AG09319 (cell line): ENCODE results near the gene PDXDC1.
"Not testable (repeated sequence)": the region's sequence is repeated elsewhere in the genome, so short reads cannot be mapped to it uniquely, and the experiment has no call there.

Experiments used
- DNase-seq: peaks from one replicate; pipeline ENCODE4 v3.0.0-alpha.2; 2010; ENCODE audit warnings: low read depth; ENCODE audit errors: extremely low read depth
- TF ChIP-seq, protein P1 (sequence below): IDR thresholded peaks from 2 replicates; pipeline ENCODE4 v1.5.1; 2011; ENCODE audit warnings: low read depth, mild to moderate bottlenecking, inconsistent platforms, low read length, moderate library complexity

PDXDC1 gene

DNA sequence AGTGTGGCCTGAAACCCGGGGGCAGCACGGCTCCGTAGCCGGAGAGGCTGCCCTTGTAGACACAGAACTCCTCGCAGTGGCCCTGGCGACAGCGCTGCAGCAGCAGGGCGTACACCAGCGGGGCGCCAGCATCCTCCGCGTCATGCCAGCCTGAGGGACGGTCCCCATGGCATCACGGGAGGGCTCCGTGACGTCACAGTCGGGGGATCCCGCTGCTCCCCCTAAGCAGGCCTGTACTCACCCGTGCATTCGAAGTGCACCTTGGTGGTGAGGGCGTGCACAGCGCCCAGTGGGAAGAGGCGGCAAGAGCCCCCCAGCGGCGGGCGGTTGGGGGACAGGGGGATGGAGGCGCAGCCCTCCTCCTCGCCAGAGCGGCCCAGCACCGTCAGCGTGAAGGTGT is 158.7 kb downstream of the PDXDC1 start:
- DNase-seq, result not testable (repeated sequence)

DNA sequence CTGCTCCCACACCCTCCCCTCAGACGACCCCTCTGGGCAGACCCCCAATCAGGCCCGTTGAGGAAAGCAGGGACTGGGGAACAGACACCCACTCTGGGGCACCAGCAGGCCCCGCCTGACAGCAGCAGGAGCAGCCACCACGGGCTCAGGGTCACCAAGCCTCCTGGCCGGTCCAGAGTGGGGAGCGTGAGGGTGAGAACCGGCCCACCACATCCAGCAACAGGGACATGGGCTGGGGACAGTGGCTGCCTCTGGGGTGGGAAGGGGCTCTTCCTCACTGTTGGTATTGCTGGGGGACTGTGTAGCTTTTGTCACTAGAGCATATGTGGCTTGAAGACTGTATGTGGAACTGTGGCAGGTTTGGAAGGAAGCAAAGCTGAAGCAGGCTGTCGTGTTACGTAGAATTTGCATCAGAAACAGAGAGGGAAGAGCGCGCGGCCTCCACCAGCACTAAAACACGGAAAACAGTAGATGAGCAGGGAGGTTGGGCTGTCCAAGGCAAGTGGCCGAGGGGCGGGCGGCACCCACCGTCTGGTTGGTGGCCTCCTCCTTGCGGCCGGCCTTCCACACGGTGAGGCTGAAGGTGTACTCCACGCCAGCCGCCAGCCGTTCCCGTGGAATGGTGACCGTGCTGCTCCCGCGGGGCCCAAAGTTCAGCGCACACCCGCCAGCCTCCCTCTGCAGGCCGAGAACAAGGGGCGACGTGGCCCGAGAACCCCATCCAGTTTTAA is 160.1 kb downstream of the PDXDC1 start:
- DNase-seq, result not testable (repeated sequence)

- not testable (repeated sequence) for DNase-seq
These were observed 160.9 kb downstream of the PDXDC1 start for GRCh38 chr16:15135483-15136360.

DNA sequence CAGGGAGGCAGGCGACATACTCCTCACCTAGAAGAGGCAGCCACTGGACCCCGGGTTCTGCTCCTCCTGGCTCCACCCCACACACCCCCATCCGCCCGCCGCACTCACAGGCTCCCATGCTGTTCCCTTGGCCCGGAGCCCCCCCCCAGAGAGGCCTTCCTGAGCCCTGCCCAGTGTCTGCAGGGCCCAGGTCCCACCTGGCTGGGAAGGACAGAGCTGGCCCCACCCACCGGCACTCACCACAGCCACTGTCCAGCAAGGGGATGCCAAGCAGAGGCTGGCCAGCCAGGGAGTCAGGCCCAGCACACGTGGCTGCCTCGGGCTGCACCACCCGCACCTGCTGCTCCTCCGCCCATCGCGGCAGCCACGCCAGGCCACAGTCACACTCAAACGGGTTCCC is 162.7 kb downstream of the PDXDC1 start:
- DNase-seq, result not testable (repeated sequence)

- not testable (repeated sequence) for DNase-seq
These were observed 165.9 kb downstream of the PDXDC1 start for GRCh38 chr16:15140444-15141365.

- TF ChIP-seq, protein P1, sequence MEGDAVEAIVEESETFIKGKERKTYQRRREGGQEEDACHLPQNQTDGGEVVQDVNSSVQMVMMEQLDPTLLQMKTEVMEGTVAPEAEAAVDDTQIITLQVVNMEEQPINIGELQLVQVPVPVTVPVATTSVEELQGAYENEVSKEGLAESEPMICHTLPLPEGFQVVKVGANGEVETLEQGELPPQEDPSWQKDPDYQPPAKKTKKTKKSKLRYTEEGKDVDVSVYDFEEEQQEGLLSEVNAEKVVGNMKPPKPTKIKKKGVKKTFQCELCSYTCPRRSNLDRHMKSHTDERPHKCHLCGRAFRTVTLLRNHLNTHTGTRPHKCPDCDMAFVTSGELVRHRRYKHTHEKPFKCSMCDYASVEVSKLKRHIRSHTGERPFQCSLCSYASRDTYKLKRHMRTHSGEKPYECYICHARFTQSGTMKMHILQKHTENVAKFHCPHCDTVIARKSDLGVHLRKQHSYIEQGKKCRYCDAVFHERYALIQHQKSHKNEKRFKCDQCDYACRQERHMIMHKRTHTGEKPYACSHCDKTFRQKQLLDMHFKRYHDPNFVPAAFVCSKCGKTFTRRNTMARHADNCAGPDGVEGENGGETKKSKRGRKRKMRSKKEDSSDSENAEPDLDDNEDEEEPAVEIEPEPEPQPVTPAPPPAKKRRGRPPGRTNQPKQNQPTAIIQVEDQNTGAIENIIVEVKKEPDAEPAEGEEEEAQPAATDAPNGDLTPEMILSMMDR, result no peak
- no peak for DNase-seq
These were observed 166.8 kb downstream of the PDXDC1 start for GRCh38 chr16:15141586-15141985.

GRCh38 chr16:15142107-15142890 is 167.5 kb downstream of the PDXDC1 start:
- not testable (repeated sequence) for DNase-seq

GRCh38 chr16:15142891-15143600 is 168.2 kb downstream of the PDXDC1 start:
- DNase-seq, result not testable (repeated sequence)

- DNase-seq, result not testable (repeated sequence)
These were observed 168.8 kb downstream of the PDXDC1 start for GRCh38 chr16:15143601-15144091.

- not testable (repeated sequence) for DNase-seq
These were observed 169.3 kb downstream of the PDXDC1 start for GRCh38 chr16:15144092-15144631.

GRCh38 chr16:15144781-15145417 is 170.1 kb downstream of the PDXDC1 start:
- DNase-seq, result not testable (repeated sequence)

- DNase-seq, result not testable (repeated sequence)
These were observed 170.8 kb downstream of the PDXDC1 start for GRCh38 chr16:15145418-15146263.

DNA sequence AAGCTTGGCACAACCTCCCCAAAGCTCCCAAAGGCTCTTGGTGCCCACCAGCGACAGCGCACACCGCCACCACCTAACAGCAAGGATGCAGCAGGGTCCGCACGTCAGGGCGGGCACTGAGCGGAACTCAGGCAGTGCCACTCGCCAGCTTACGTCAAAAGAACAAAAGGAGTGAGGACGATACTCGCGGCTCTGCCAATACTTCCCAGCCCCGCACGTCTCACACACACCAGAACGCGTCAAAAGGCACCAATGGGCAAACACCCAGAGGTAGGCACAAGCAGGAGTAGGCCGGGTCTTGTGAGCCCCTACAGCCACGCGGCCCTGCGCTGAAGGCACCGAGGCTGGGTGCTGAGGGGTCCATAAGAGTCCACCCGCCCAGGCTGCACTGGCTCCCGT is 171.4 kb downstream of the PDXDC1 start:
- not testable (repeated sequence) for DNase-seq

DNA sequence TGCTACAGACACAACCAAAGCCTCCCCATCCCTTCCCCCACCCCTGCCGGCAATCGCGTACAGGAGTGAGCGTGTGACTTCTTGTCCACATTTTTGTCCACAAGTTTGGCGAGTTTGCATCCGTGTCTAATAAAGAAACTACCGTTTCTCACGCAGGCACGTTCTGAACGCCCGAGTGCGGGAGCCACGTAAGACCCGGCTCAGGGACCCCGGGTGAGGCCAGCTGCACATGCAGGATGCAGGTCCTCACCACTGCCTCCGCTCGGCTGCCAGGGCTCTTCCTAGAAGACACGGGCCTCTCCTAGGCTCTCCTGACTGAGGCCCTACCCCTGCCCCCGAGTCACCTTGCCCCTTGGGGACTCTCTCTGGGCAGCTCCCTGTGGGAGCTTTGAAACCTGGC is 174.0 kb downstream of the PDXDC1 start:
- not testable (repeated sequence) for DNase-seq

- not testable (repeated sequence) for DNase-seq
These were observed 174.4 kb downstream of the PDXDC1 start for GRCh38 chr16:15149260-15149659.

DNA sequence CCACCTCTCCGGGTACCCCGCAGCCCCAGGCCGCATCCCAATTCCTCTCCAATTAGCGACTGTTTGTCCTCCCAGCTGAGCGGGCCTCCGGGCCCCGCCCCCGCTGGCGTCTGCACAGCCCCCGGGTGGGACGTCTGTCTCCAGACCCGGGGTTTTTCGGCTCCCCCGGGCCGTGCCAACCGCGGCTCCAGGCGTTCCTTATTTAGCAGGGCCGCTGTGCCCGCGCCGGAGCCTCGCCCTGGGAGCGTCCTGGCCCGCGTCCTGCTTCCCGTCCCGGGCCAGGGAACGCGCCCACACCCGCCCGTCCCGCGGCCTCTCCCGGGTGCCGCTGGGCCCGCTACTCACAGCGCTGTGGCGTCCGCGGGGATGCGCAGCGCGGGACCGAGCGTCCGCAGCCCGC is 179.2 kb downstream of the PDXDC1 start:
- DNase-seq, result not testable (repeated sequence)
